GM12801 (cell line): Measurements from ENCODE around the gene METTL25.

ENCODE experiments used
- TF ChIP-seq, protein P1 (sequence below): IDR thresholded peaks from one replicate; pipeline ENCODE4 v1.5.1; 2011; ENCODE audit warnings: control low read depth; ENCODE audit not compliant: insufficient read length; ENCODE audit errors: extremely low read depth

Gene METTL25

DNA sequence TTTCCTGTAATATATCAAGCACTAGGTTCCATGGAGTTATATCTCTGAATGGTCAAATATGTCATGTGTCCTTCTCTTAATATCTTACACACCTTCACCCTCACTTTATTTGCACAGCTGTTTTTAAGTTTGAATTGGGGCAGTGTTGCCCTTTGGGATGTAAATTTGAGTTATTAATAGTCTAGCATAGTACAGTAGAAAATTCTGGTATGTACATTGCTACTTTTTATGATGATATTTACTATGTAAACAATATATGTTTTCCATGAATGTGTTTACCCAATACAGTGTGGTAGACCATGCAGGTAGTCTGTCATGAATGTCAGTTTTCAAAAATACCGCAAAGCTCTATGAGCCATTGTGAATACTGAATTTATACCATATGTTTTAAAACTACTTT lies 50.5 kb downstream of the METTL25 start:
- TF ChIP-seq, protein P1, sequence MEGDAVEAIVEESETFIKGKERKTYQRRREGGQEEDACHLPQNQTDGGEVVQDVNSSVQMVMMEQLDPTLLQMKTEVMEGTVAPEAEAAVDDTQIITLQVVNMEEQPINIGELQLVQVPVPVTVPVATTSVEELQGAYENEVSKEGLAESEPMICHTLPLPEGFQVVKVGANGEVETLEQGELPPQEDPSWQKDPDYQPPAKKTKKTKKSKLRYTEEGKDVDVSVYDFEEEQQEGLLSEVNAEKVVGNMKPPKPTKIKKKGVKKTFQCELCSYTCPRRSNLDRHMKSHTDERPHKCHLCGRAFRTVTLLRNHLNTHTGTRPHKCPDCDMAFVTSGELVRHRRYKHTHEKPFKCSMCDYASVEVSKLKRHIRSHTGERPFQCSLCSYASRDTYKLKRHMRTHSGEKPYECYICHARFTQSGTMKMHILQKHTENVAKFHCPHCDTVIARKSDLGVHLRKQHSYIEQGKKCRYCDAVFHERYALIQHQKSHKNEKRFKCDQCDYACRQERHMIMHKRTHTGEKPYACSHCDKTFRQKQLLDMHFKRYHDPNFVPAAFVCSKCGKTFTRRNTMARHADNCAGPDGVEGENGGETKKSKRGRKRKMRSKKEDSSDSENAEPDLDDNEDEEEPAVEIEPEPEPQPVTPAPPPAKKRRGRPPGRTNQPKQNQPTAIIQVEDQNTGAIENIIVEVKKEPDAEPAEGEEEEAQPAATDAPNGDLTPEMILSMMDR, result no peak

DNA sequence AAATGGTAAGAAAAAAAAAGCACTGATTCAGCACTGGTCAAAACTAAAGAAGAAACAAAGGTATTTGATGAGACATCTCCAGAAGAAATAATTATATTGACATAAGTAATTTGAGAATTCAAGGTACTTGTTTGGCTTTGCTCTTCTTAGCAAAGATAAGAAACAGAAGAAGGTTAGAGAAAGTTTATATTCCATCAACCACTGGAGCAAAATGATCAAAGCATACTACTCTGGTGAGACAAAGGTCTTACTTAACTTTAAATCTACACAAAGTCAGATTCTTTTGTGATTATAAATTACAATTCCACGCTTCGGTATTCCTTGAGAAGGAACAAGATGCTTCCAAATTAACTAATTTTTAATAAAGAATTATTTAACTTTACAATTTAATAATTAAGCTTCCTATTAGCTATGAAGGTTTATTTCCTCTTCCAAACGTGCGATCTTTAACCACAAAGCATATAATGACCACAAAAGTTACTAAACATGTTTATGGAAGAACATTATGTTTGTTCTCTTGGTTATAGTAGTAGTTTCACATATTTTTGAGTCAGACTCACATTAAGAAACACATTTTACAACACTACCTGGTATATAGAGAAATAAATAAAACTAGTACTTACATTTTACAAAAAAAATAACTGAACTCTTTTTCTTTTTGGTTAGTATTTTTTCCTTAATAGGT lies 53.4 kb downstream of the METTL25 start:
- TF ChIP-seq, protein P1, result no peak

DNA sequence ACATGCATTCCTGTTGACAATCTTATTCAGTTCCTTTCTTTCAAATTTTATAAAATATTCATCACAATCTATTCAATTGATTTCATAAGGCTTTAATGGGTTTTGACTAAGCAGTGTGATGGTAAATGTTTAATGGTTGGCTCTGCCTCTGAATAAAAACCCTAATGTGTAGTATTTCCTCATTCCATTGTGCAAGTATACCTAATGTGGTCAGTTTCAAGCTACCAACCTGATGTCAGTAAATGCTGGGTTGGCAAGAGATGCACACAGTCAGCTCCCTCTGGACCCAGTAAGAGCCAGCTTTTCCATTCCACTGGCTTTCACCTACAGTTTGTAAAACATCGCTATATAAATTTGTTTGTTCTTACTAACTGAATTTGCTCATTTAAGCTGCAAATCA lies 53.9 kb downstream of the METTL25 start:
- TF ChIP-seq, protein P1, result no peak

DNA sequence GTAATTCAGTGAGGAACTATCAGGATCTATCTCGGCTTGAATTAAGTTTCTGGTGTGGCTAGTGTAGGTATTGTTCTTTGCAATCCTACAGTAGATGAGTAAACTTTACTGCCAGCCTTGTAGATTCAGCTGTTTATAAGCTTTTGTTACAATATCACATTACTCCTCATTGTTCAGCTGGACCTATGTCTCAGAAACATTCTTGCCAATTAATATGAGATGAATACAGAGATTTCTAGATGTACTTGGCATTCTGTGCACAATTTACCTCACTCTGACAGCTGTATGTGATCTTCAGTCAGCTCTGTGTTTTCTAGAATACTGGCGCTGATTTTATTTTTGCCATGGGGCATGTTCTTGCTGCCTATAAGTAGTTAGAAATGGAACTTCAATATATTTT lies 55.7 kb downstream of the METTL25 start:
- TF ChIP-seq, protein P1, result no peak

DNA sequence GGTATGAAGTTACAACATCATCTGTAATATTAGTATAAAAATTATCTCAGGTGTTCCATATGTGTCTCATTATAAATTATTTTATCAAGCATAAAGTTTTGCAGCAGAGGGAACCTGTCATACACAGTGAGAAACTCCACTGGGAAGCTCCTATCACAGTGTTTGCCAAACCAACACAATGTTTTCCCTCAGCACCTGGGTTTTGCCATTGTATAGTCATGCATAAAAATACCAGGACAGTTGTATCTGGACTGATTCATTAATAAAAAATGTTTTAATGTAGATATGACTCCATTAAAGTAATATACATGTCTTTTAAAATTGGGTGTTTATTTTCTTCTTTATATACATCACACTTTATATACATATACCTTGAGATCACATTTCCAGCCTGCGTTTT lies 56.6 kb downstream of the METTL25 start:
- TF ChIP-seq, protein P1, result no peak

DNA sequence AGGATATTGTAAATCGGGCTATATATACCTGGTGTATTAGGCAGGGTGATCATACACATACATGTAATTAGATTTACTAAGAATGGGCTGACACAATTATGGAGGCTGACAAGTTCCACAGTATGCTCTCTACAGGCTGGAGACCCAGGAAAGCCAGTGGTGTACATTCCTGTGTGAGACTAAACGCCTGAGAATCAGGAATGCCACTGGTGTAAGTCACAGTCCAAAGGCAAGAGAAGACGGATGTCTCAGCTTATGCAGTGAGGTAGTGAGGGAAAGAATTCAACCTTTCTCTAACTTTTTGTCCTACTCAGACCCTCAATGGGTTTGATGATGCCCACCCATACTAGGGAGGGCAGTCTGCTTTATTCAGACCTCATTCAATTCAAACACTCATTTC lies 57.1 kb downstream of the METTL25 start:
- TF ChIP-seq, protein P1, result no peak

DNA sequence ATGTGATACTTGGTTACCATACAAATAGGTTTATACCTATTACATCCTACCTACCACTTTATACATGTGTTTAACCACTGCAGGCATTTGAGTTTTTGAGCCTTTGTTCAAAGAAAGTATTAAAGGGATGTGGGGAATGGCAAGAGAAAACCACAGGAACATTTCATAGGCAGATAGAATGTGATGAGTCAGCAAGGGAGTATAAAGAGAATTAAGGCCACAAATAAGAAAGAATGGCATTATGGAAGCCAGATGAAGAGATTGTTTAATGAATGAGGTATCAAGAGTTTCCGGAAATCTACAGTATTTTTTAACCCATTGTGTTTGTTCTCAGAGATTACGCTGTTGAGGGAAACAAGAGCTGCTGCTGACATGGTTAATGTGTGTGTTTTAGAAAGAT lies 66.9 kb downstream of the METTL25 start:
- TF ChIP-seq, protein P1, result no peak
